HG03103 (cell line): ENCODE data around the gene ITPRIPL1.
"Not testable (repeated sequence)": the region's sequence is repeated elsewhere in the genome, so short reads cannot be mapped to it uniquely, and the experiment has no call there.

Experiments used
- ATAC-seq: cut with Tn5 transposase; IDR thresholded peaks from one replicate; pipeline ENCODE4 v1.9.1; 2021; ENCODE audit warnings: low read depth; ENCODE audit not compliant: unreplicated experiment

The ITPRIPL1 gene

GRCh38 chr2:96325041-96325883 lies at the start of gene ITPRIPL1:
Gene ITPRIPL1, plus strand, starts transcription at chr2:96325317. Its CDS starts 523 bp downstream, at chr2:96325840.
- ATAC-seq, result no peak

GRCh38 chr2:96276787-96277499 lies 48.2 kb upstream of the ITPRIPL1 start:
- ATAC-seq, result no peak

GRCh38 chr2:96287273-96287856 lies 37.8 kb upstream of the ITPRIPL1 start:
- ATAC-seq, result no peak

GRCh38 chr2:96291751-96292150 lies 33.4 kb upstream of the ITPRIPL1 start:
- ATAC-seq, result no peak

GRCh38 chr2:96294271-96294670 lies 30.8 kb upstream of the ITPRIPL1 start:
- ATAC-seq, result not testable (repeated sequence)

GRCh38 chr2:96296925-96297324 lies 28.2 kb upstream of the ITPRIPL1 start:
- ATAC-seq, result no peak

- ATAC-seq, result no peak
These were observed 23.3 kb upstream of the ITPRIPL1 start for GRCh38 chr2:96301865-96302264.

GRCh38 chr2:96304606-96305005 lies 20.5 kb upstream of the ITPRIPL1 start:
- ATAC-seq, result no peak

GRCh38 chr2:96305091-96305978 lies 19.8 kb upstream of the ITPRIPL1 start, which contains the start of gene SNRNP200:
Gene SNRNP200, minus strand, starts transcription at chr2:96305546. Its CDS starts 109 bp downstream, at chr2:96305437.
- ATAC-seq, result peak; percentile 94

- no peak for ATAC-seq
These were observed 19.2 kb upstream of the ITPRIPL1 start for GRCh38 chr2:96305979-96306308.

GRCh38 chr2:96306370-96306769 lies 18.7 kb upstream of the ITPRIPL1 start:
- ATAC-seq, result no peak

- ATAC-seq, result no peak
These were observed 16.9 kb upstream of the ITPRIPL1 start for GRCh38 chr2:96308248-96308647.

GRCh38 chr2:96315005-96315399 lies 10.1 kb upstream of the ITPRIPL1 start:
- no peak for ATAC-seq

GRCh38 chr2:96315400-96316071 lies 9.6 kb upstream of the ITPRIPL1 start:
- no peak for ATAC-seq

- ATAC-seq, result no peak
These were observed 8.1 kb upstream of the ITPRIPL1 start for GRCh38 chr2:96316999-96317398.

GRCh38 chr2:96317584-96317997 lies 7.5 kb upstream of the ITPRIPL1 start:
- ATAC-seq, result no peak

- no peak for ATAC-seq
These were observed 6.4 kb upstream of the ITPRIPL1 start for GRCh38 chr2:96318723-96319122.

- no peak for ATAC-seq
These were observed 5.7 kb upstream of the ITPRIPL1 start for GRCh38 chr2:96319396-96319795.

GRCh38 chr2:96320326-96320725 lies 4.8 kb upstream of the ITPRIPL1 start:
- ATAC-seq, result no peak
